Measurements from ENCODE around the gene OR2T6.
"Not testable (repeated sequence)": the region's sequence is repeated elsewhere in the genome, so short reads cannot be mapped to it uniquely, and the experiment has no call there.

The OR2T6 gene

DNA sequence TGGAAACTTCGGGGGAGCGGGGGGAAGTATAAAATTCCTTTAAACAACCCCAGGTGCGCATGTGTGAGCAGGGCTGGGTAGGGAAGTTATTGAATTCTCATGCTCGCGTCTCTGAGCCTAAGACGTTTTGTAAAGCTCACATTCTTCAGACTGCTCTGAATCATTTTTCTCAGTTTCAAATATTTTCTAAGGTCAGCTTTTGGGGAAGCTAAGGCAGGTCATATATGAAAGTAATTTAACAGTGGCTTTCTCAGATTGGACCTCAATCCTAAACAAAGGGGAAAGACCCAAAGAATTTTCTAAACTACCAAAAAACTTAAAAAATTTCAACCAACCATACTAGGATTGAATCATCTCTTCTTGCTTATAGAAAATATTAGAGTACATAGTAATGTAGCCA lies 59.4 kb downstream of the OR2T6 start:
- not testable (repeated sequence) for DNase-seq

DNA sequence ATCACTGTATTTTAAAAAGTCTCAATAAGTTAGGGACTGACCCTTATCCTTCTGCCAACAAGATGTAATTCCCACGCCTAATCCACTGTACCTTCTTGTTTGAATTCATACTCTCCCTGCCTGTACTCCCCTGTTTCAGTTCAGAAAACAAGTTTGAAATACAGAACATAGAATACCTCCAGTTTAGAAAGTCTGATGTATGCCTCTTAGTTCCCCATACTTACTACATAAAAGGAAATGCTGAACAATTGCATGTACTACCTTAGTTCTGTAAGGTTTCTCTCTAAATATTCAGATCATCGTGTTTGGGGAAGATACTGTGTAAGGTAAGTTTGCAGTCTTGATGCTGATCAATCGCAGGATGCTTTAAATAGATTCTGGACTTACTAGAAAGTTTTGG lies 60.8 kb downstream of the OR2T6 start:
- DNase-seq, result not testable (repeated sequence)

DNA sequence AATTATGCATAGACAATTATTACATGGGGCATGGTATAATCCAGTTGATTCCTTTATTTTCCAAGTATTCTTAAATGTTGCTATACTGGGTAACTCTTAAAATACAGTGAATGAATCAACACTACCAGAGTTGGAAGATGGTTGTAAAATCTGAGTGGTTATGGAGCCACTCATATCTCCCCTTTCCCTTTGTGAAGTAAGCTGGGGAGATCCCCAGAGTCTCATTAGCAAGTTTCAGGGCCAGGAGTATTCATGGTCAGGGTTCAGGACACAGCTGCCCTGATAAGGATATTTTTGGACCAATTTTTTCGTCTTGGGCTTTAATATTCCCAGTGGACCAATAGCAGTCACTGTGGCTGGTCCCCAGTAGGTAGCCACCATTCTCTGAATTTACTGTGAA lies 63.1 kb downstream of the OR2T6 start:
- not testable (repeated sequence) for DNase-seq

DNA sequence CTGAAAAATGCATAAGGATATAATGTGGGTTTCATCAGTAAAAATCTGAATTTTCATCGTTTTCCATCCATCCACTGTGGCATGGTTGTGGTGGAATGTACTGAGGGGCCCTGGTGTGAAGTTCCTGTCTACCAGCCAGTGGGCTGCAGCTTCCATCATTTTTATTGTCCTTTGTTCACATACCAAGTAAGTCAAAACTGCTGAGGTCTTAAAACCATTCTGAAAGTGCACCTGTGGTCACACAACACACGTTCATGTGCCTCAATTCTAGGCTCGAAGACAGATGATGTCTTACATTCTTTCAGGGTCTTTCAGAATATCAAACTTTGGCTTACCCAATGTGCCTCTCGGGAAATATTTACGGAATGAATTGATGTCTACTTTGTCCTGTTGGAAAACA lies 63.7 kb downstream of the OR2T6 start:
- DNase-seq, result not testable (repeated sequence)
